Karpas-422 (cell line): Measurements from ENCODE around the gene TSPAN4. TPM values are rescaled to one million over a fixed set of nuclear protein-coding genes. Genes with fewer than 3 reads are reported as not detected.

Experiments
- DNase-seq: peaks from one replicate; pipeline ENCODE4 v3.0.0-alpha.2; 2015
- H2AFZ ChIP-seq: fragments of 200-600 bp; sonication (generic); 2 replicates; pipeline ENCODE4 v1.6.1; 2014; ENCODE audit warnings: antibody characterized with exemption, low read length, mixed read lengths
- H3K27ac ChIP-seq: fragments of 200-600 bp; sonication (generic); 2 replicates; pipeline ENCODE4 v1.5.1; 2014; ENCODE audit warnings: mild to moderate bottlenecking, low read length, moderate library complexity
- H3K27me3 ChIP-seq: fragments of 200-600 bp; sonication (generic); 2 replicates; pipeline ENCODE4 v1.6.1; 2014; ENCODE audit warnings: low read length, mixed read lengths
- H3K36me3 ChIP-seq: fragments of 200-600 bp; sonication (generic); 2 replicates; pipeline ENCODE4 v1.6.1; 2014; ENCODE audit warnings: low read length, mixed read lengths; ENCODE audit not compliant: insufficient read depth
- H3K4me1 ChIP-seq: fragments of 200-600 bp; sonication (generic); 2 replicates; pipeline ENCODE4 v1.6.1; 2014; ENCODE audit warnings: mild to moderate bottlenecking, low read length, mixed read lengths
- H3K4me2 ChIP-seq: fragments of 200-600 bp; sonication (generic); 2 replicates; pipeline ENCODE4 v1.6.1; 2014; ENCODE audit warnings: low read length, low read depth, mild to moderate bottlenecking; ENCODE audit not compliant: poor library complexity, severe bottlenecking
- H3K4me3 ChIP-seq: fragments of 200-600 bp; sonication (generic); 2 replicates; pipeline ENCODE4 v1.5.1; 2014; ENCODE audit warnings: mild to moderate bottlenecking, antibody characterized with exemption, low read length, mixed read lengths
- H3K79me2 ChIP-seq: fragments of 200-600 bp; sonication (generic); 2 replicates; pipeline ENCODE4 v1.6.1; 2014; ENCODE audit warnings: mild to moderate bottlenecking, low read length, mixed read lengths
- H3K9ac ChIP-seq: fragments of 200-600 bp; sonication (generic); 2 replicates; pipeline ENCODE4 v1.6.0; 2014; ENCODE audit warnings: low read length
- H3K9me2 ChIP-seq: fragments of 200-600 bp; sonication (generic), shearing (Covaris generic); replicated peaks from 2 replicates; pipeline ENCODE4 v1.6.0; 2014; ENCODE audit warnings: mild to moderate bottlenecking, low read length, moderate library complexity; ENCODE audit not compliant: insufficient read depth
- H3K9me3 ChIP-seq: fragments of 300-700, 200-600 bp; sonication (generic); 2 replicates; pipeline ENCODE4 v1.6.1; 2014; ENCODE audit warnings: low read length, mixed read lengths
- H4K20me1 ChIP-seq: fragments of 200-600 bp; sonication (generic); 2 replicates; pipeline ENCODE4 v1.6.1; 2014; ENCODE audit warnings: mild to moderate bottlenecking, antibody characterized with exemption, low read length, low read depth; ENCODE audit not compliant: insufficient read depth
- total RNA-seq: library from RNA; depleted of rRNA; stranded (reverse); fragments of >200 nt; shearing (Covaris generic); gene quantifications from 2 replicates; pipeline ENCODE4 v1.2.3, GENCODE V29; 2014; ENCODE audit warnings: low replicate concordance

TSPAN4 gene
- total RNA-seq, 1 experiment from 2014 or later = not detected

DNA sequence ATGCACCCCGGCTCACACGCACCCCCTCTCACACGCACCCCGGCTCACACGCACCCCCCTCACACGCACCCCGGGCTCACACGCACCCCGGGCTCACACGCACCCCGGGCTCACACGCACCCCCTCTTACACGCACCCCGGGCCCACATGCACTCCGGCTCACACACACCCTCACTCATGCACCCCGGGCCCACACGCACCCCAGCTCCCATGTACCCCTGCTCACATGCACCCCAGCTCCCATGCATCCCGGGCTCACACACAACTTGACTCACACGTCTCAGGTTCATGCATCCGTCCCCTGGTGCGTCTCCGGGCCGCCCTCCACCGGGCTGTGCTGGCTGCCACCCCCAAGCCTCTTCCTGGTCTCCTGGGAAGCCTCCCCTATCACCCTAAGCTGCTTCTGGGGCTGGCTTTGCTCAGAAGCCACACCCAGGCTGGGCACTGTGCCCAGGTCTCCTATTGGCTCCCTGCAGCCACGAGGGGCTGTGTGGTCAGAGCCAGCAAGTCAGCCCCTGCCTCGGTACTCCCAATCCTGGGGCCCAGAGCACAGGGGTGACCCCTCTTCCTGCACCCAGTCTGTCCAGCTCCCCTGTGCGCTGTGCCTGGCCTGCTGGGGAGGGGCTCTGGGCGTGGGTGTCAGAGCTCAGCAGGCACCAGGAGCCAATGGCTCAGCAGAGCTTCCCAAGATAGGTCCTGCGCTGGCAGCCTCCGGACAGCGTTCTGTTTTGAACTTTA is 16.9 kb downstream of the TSPAN4 start:
- no peaks in the 10 kb centered on the region for H3K79me2 ChIP-seq
- no peak overlapping the region for H3K4me2 ChIP-seq
- no peak overlapping the region for H3K27ac ChIP-seq
- DNase-seq = peak; percentile 74
- H3K9me3 ChIP-seq = no peaks in the 10 kb centered on the region
- no peaks in the 10 kb centered on the region for H3K27me3 ChIP-seq
- H3K36me3 ChIP-seq = no peaks in the 10 kb centered on the region
- no peaks in the 10 kb centered on the region for H3K9me2 ChIP-seq
- H3K4me1 ChIP-seq = peaks cover 10% of the 10 kb centered on the region
- no peak overlapping the region for H3K4me3 ChIP-seq
- H2AFZ ChIP-seq = no peak overlapping the region
- H4K20me1 ChIP-seq = 0 out of 2 replicates have a peak, but pooled peaks cover 6% of the 10 kb centered on the region
- no peak overlapping the region for H3K9ac ChIP-seq

GRCh38 chr11:860234-861104 is 17.8 kb downstream of the TSPAN4 start:
- Histone ChIP-seq H3K9ac (no peak overlapping the region), H3K27me3 (no peaks in the 10 kb centered on the region), H3K27ac (no peak overlapping the region), H3K4me3 (no peak overlapping the region), H3K9me2 (no peaks in the 10 kb centered on the region), H3K36me3 (no peaks in the 10 kb centered on the region), H3K4me2 (no peak overlapping the region), H3K79me2 (no peaks in the 10 kb centered on the region), H2AFZ (no peak overlapping the region), H3K9me3 (no peaks in the 10 kb centered on the region), H4K20me1 (0 out of 2 replicates have a peak, but pooled peaks cover 6% of the 10 kb centered on the region), H3K4me1 (peaks cover 10% of the 10 kb centered on the region)
- DNase-seq = no peak

- Histone ChIP-seq H3K4me3 (no peak overlapping the region), H4K20me1 (0 out of 2 replicates have a peak, but pooled peaks cover 6% of the 10 kb centered on the region), H3K4me1 (peaks cover 10% of the 10 kb centered on the region), H3K27me3 (no peaks in the 10 kb centered on the region), H3K9me2 (no peaks in the 10 kb centered on the region), H3K27ac (no peak overlapping the region), H3K4me2 (no peak overlapping the region), H3K9me3 (no peaks in the 10 kb centered on the region), H2AFZ (no peak overlapping the region), H3K79me2 (no peaks in the 10 kb centered on the region), H3K36me3 (no peaks in the 10 kb centered on the region), H3K9ac (no peak overlapping the region)
- DNase-seq = no peak
Measured at GRCh38 chr11:861105-861479, 18.4 kb downstream of the TSPAN4 start.

DNA sequence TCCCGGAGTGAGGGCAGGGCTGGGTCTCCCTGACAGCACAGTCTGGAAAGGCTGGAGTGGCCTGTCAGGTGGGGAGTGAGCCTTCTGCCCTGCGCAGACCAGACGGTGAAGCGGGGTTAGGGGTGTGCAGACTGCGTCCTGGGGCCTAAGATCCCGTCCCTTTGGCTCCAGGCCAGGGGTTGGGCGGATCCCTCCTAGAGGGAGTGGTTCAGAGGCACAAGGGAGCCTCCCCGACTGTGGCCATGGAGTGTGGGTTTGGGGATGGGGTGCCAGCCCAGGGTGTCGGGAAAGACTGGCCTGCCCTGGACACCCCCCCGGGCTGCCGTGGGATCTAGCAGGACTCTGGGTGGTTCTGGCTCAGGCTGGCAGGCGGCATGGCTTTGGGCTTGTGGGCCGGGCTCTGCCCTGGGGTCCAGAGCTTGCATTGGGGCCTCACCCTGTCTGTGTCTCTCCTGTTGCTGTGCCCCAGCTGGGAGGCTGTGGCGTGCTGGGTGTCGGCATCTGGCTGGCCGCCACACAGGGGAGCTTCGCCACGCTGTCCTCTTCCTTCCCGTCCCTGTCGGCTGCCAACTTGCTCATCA is 19.5 kb downstream of the TSPAN4 start:
- no peak for DNase-seq
- Histone ChIP-seq H3K9me2 (no peaks in the 10 kb centered on the region), H3K27ac (no peak overlapping the region), H3K4me2 (no peak overlapping the region), H2AFZ (no peak overlapping the region), H3K36me3 (no peaks in the 10 kb centered on the region), H3K9me3 (no peaks in the 10 kb centered on the region), H3K9ac (no peak overlapping the region), H4K20me1 (0 out of 2 replicates have a peak, but pooled peaks cover 6% of the 10 kb centered on the region), H3K4me1 (peaks cover under 1% of the 10 kb centered on the region), H3K27me3 (no peaks in the 10 kb centered on the region), H3K79me2 (no peaks in the 10 kb centered on the region), H3K4me3 (no peak overlapping the region)

DNA sequence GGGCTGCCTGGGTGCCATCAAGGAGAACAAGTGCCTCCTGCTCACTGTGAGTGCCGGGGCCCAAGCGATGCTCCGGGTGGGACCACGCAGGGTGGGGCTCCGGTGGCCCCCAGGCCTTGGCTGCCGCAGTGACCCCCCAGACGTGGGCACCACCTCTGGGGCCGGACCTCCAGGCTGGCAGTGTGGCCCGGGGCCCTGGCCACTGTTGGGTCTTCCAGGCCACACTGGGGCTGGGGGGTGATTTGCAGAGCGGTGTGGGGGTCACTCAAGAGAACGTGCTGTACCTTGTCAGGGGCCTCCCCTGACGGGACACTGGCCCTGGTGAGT is 20.0 kb downstream of the TSPAN4 start:
- 0 out of 2 replicates have a peak, but pooled peaks cover 6% of the 10 kb centered on the region for H4K20me1 ChIP-seq
- H3K36me3 ChIP-seq = no peaks in the 10 kb centered on the region
- H3K27me3 ChIP-seq = no peaks in the 10 kb centered on the region
- DNase-seq = no peak
- H3K27ac ChIP-seq = no peak overlapping the region
- H2AFZ ChIP-seq = no peak overlapping the region
- no peaks in the 10 kb centered on the region for H3K79me2 ChIP-seq
- H3K4me3 ChIP-seq = no peak overlapping the region
- no peaks in the 10 kb centered on the region for H3K9me3 ChIP-seq
- no peak overlapping the region for H3K9ac ChIP-seq
- no peak overlapping the region for H3K4me2 ChIP-seq
- no peaks in the 10 kb centered on the region for H3K9me2 ChIP-seq
- no peaks in the 10 kb centered on the region for H3K4me1 ChIP-seq

DNA sequence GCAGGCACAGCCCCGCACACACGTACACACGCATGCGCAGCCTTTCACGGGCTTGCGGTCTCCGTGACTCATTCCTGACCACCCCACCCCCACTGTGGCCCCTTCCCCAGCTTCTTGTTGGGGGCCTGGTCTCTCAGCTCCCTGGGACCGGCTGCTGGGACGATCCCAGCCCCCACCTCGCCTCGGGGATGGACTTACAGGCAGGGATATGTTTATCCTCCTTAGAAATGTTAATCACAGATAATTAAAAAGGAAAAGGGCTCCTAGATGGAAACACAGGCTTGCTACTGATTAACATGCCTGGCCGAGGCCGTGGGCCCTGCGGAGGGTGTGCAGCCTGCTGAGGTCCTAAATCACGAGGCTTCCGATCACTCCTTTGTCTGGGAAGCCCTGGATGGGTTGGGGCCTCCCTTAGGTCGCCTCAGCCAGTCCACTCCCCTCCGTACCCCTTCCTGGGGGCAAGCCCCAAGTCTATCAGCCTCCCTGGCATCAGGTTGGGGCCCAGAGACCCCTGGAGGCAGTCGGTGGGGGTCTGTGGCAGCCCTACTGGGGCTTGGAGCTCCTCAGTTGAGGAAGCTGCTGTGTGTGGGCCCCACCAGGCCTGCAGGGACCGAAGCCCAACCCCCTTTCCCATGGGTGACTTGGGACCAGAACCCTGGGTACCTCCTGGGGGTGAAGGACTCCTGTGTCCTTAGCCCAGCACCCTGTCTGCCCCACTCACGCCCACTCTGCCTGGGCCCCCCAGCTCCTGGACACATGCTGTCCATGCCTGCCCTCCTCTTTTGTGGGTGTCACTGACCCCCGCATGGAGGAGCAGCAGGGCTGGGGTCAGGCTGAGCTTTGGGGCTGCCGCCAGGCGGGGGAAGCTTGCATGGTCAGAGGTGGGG is 20.6 kb downstream of the TSPAN4 start:
- H3K9ac ChIP-seq = no peak overlapping the region
- H3K4me3 ChIP-seq = no peak overlapping the region
- H4K20me1 ChIP-seq = 0 out of 2 replicates have a peak, but pooled peaks cover 6% of the 10 kb centered on the region
- no peaks in the 10 kb centered on the region for H3K79me2 ChIP-seq
- H3K4me1 ChIP-seq = no peaks in the 10 kb centered on the region
- no peaks in the 10 kb centered on the region for H3K9me2 ChIP-seq
- H3K27me3 ChIP-seq = no peaks in the 10 kb centered on the region
- no peak for DNase-seq
- H3K36me3 ChIP-seq = no peaks in the 10 kb centered on the region
- no peak overlapping the region for H3K4me2 ChIP-seq
- H2AFZ ChIP-seq = no peak overlapping the region
- H3K27ac ChIP-seq = no peak overlapping the region
- H3K9me3 ChIP-seq = no peaks in the 10 kb centered on the region

GRCh38 chr11:863910-864827 is 21.5 kb downstream of the TSPAN4 start:
- no peak for DNase-seq
- H3K9ac ChIP-seq = no peak overlapping the region

More at GRCh38 chr11:863910-864827, 21.5 kb downstream of the TSPAN4 start:
- no peaks in the 10 kb centered on the region for H3K27me3 ChIP-seq
- H3K36me3 ChIP-seq = no peaks in the 10 kb centered on the region
- H3K4me2 ChIP-seq = no peak overlapping the region
- no peak overlapping the region for H3K4me3 ChIP-seq
- H3K4me1 ChIP-seq = no peaks in the 10 kb centered on the region
- H3K79me2 ChIP-seq = no peaks in the 10 kb centered on the region
- 0 out of 2 replicates have a peak, but pooled peaks cover 6% of the 10 kb centered on the region for H4K20me1 ChIP-seq
- no peak overlapping the region for H2AFZ ChIP-seq
- H3K9me2 ChIP-seq = no peaks in the 10 kb centered on the region
- no peak overlapping the region for H3K27ac ChIP-seq
- H3K9me3 ChIP-seq = no peaks in the 10 kb centered on the region
